ENCODE data around the gene EIF5. TPM values are rescaled to one million over a fixed set of nuclear protein-coding genes. Genes with fewer than 3 reads are reported as not detected.

Gene EIF5
- total and polyA plus RNA-seq, 4 donors: 121 to 435 (median 192) TPM

DNA sequence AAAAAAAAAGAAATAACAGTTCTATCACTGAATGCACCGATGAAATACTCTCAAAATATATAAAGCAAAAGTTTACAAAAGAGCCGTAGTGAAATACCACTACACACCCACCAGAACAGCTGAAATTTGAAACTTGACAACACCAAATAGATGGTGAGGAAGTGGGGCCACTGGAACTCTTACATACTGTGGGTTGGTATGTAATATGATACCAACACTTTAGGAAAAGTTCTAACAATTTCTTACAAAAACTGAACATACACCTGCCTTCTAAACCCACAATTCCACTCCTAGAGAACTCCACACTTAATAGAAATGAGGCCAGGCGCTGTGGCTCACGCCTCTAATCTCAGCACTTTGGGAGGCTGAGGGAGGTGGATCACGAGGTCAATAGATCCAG, 14.1 kb downstream of the EIF5 start (continued):
- no peak for TF ChIP-seq MAX (IDR thresholded peaks at IDR 0.05)
- TF ChIP-seq FOXA2 (IDR thresholded peaks at IDR 0.05): no peak
- TF ChIP-seq SP1 (IDR thresholded peaks at IDR 0.05): no peak
- TF ChIP-seq GABPA (IDR thresholded peaks at IDR 0.05 in 1 of 2, conservative IDR thresholded peaks at IDR 0.05 in 1 of 2): no peak
- TF ChIP-seq EGR1 (IDR thresholded peaks at IDR 0.05; ENCODE audit: low read depth in 2 of 2): no peak
- TF ChIP-seq HNF4A (conservative IDR thresholded peaks at IDR 0.05): no peak
- no peak for TF ChIP-seq TAF1 (conservative IDR thresholded peaks at IDR 0.05)
- TF ChIP-seq ZBTB33 (IDR thresholded peaks at IDR 0.05): no peak
- no peak for TF ChIP-seq ATF3 (IDR thresholded peaks at IDR 0.05)
- no peak for TF ChIP-seq HNF4G (IDR thresholded peaks at IDR 0.05)

DNA sequence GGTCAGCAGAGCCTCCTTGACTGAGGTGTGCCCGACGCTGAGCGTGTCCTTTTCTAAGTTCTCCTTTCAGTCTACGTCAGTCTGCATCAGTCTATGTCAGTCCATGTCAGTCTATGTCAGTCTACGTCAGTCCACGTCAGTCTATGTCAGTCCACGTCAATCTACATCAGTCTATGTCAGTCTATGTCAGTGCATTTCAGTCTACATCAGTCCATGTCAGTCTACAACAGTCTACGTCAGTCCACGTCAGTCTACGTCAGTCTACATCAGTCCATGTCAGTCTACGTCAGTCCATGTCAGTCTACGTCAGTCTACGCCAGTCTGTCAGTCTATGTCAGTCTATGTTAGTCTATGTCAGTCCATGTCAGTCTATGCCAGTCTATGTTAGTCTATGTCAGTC, 15.9 kb downstream of the EIF5 start:
- Histone ChIP-seq H3K36me3 (ENCODE audit: control insufficient read depth in 4 of 4, insufficient read depth in 3 of 4, low read depth in 1 of 4, low read length in 3 of 4) (no peaks in the 10 kb centered on the region), H3K27me3 (ENCODE audit: control insufficient read depth in 4 of 4, insufficient read depth in 4 of 4, low read length in 3 of 4) (no peaks in the 10 kb centered on the region), H3K9me3 (ENCODE audit: control insufficient read depth in 4 of 4, low read length in 3 of 4) (no peaks in the 10 kb centered on the region), H3K27ac (ENCODE audit: low read depth in 1 of 2, low read length in 2 of 2) (no peak overlapping the region), H3K4me1 (ENCODE audit: control insufficient read depth in 4 of 4, insufficient read depth in 4 of 4, low read length in 3 of 4) (peaks cover 0 to 4% (median 0%) of the 10 kb centered on the region in 4 donors), H3K4me3 (ENCODE audit: low read depth in 1 of 3, low read length in 3 of 3) (no peak overlapping the region), H3K9ac (ENCODE audit: low read depth in 1 of 2, low read length in 2 of 2) (no peak overlapping the region)
- WGBS: 94% methylated on average over 13 of the region's 13 CpGs
- DNase-seq (ENCODE audit: low spot score): no peak
- TF ChIP-seq ZBTB33 (IDR thresholded peaks at IDR 0.05) (no peak), CTCF (IDR thresholded peaks at IDR 0.05; ENCODE audit: low read depth, low read length, missing input control) (no peak), TAF1 (conservative IDR thresholded peaks at IDR 0.05) (no peak), FOXA2 (IDR thresholded peaks at IDR 0.05) (no peak), SP1 (IDR thresholded peaks at IDR 0.05) (no peak), MAX (IDR thresholded peaks at IDR 0.05) (no peak), FOXA1 (IDR thresholded peaks at IDR 0.05) (no peak), ATF3 (IDR thresholded peaks at IDR 0.05) (no peak), HNF4G (IDR thresholded peaks at IDR 0.05) (no peak)
- TF ChIP-seq, protein P1, sequence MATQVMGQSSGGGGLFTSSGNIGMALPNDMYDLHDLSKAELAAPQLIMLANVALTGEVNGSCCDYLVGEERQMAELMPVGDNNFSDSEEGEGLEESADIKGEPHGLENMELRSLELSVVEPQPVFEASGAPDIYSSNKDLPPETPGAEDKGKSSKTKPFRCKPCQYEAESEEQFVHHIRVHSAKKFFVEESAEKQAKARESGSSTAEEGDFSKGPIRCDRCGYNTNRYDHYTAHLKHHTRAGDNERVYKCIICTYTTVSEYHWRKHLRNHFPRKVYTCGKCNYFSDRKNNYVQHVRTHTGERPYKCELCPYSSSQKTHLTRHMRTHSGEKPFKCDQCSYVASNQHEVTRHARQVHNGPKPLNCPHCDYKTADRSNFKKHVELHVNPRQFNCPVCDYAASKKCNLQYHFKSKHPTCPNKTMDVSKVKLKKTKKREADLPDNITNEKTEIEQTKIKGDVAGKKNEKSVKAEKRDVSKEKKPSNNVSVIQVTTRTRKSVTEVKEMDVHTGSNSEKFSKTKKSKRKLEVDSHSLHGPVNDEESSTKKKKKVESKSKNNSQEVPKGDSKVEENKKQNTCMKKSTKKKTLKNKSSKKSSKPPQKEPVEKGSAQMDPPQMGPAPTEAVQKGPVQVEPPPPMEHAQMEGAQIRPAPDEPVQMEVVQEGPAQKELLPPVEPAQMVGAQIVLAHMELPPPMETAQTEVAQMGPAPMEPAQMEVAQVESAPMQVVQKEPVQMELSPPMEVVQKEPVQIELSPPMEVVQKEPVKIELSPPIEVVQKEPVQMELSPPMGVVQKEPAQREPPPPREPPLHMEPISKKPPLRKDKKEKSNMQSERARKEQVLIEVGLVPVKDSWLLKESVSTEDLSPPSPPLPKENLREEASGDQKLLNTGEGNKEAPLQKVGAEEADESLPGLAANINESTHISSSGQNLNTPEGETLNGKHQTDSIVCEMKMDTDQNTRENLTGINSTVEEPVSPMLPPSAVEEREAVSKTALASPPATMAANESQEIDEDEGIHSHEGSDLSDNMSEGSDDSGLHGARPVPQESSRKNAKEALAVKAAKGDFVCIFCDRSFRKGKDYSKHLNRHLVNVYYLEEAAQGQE (IDR thresholded peaks at IDR 0.05): no peak

Measured in liver (tissue), 9 donors.